K562 (cell line): Measurements from ENCODE around the gene P2RY6. TPM values are rescaled to one million over a fixed set of nuclear protein-coding genes. Genes with fewer than 3 reads are reported as not detected.

ENCODE experiments used
- ATAC-seq: fragments of 200-7000 bp; cut with Tn5 transposase; 3 replicates; pipeline ENCODE4 v1.9.1; 2020; ENCODE audit warnings: moderate library complexity
- BruUV-seq: library from RNA; stranded (reverse); fragments of 400-500 nt; replicated peaks from 2 replicates; lab custom pipeline; 2021; lab: Mats Ljungman, UMichigan
- CTCF ChIA-PET: fragments of 300-600 bp; formaldehyde crosslinking; extraction: SDS; loops from one replicate; lab custom pipeline; 2021; ENCODE audit warnings: low intra/inter-chr PET ratio; lab: Yijun Ruan, JAX
- POLR2A ChIA-PET: fragments of 300-600, 350-650 bp; sonication (Branson Sonifier 250); formaldehyde crosslinking; extraction: SDS; loops from one replicate; lab custom pipeline; 2021; ENCODE audit warnings: antibody characterized with exemption, inconsistent platforms; lab: Yijun Ruan, JAX
- DNase-seq, 4 experiments: peaks; one replicate each; pipeline versions ENCODE4 v3.0.0 to v3.0.0-alpha.2; 2011 to 2018; ENCODE audit warnings: low spot score in 3 of 4, mixed read lengths in 3 of 4; ENCODE audit errors: extremely low read depth in 1 of 4
- FAIRE-seq: peaks from 2 replicates; lab custom pipeline; 2011; peaks lifted over from hg19 to GRCh38; lab: Jason Lieb, UNC
- H2AFZ ChIP-seq: 2 replicates; pipeline ENCODE4 v1.6.0; 2011; ENCODE audit warnings: low read depth, low read length, control low read depth, inconsistent platforms
- H3K27ac ChIP-seq: fragments of 200-600 bp; 3 replicates; pipeline ENCODE4 v1.8.0; 2011; ENCODE audit warnings: low read depth, mild to moderate bottlenecking, control low read depth, inconsistent platforms, low read length, moderate library complexity, mixed read lengths; ENCODE audit errors: extremely low read depth
- H3K27me3 ChIP-seq, 2 experiments: fragments of 300-600 bp in 1 of 2; 2 replicates in 1 of 2; 3 replicates in 1 of 2; pipeline versions ENCODE4 v1.6.0 to v1.8.0; 2011; ENCODE audit warnings: inconsistent platforms in 2 of 2, low read length in 2 of 2, mild to moderate bottlenecking in 1 of 2, mixed read lengths in 1 of 2, moderate library complexity in 1 of 2; ENCODE audit not compliant: control insufficient read depth in 2 of 2, insufficient read depth in 2 of 2
- H3K36me3 ChIP-seq: fragments of 300-600 bp; 3 replicates; pipeline ENCODE4 v1.8.0; 2011; ENCODE audit warnings: mild to moderate bottlenecking, low read length, inconsistent platforms; ENCODE audit not compliant: control insufficient read depth, insufficient read depth
- H3K4me1 ChIP-seq, 2 experiments: fragments of 200-600 bp in 1 of 2; replicated peaks in 1 of 2; 2 replicates in 1 of 2; 3 replicates in 1 of 2; pipeline versions ENCODE4 v1.5.1 to v1.8.0; 2011; ENCODE audit warnings: inconsistent platforms in 2 of 2, low read length in 2 of 2, mild to moderate bottlenecking in 1 of 2, mixed read lengths in 1 of 2, moderate library complexity in 1 of 2; ENCODE audit not compliant: control insufficient read depth in 2 of 2, insufficient read depth in 2 of 2
- H3K4me2 ChIP-seq: 2 replicates; pipeline ENCODE4 v1.6.1; 2011; ENCODE audit warnings: low read length, control low read depth, inconsistent platforms, mixed read lengths; ENCODE audit not compliant: insufficient read depth
- H3K4me3 ChIP-seq: fragments of 200-600 bp; sonication (generic), shearing (Covaris generic); 2 replicates; pipeline ENCODE4 v1.5.1; 2016; ENCODE audit warnings: control low read depth, inconsistent platforms
- H3K79me2 ChIP-seq: fragments of 200-600 bp; 3 replicates; pipeline ENCODE4 v1.8.0; 2011; ENCODE audit warnings: low read length, inconsistent platforms; ENCODE audit not compliant: control insufficient read depth, insufficient read depth
- H3K9ac ChIP-seq, 2 experiments: 2 replicates each; pipeline versions ENCODE4 v1.6.0 to v1.6.1; 2011; ENCODE audit warnings: low read depth in 2 of 2, low read length in 2 of 2, control low read depth in 1 of 2, inconsistent platforms in 1 of 2, mild to moderate bottlenecking in 1 of 2, mixed read lengths in 1 of 2; ENCODE audit not compliant: insufficient read depth in 1 of 2
- H3K9me1 ChIP-seq: one replicate; pipeline ENCODE4 v1.6.0; 2011; ENCODE audit warnings: inconsistent platforms, mild to moderate bottlenecking, low read length, moderate library complexity; ENCODE audit not compliant: control insufficient read depth, insufficient read depth
- H3K9me3 ChIP-seq: replicated peaks from 2 replicates; pipeline ENCODE4 v1.5.1; 2011; ENCODE audit warnings: low read depth, low read length, inconsistent platforms; ENCODE audit not compliant: control insufficient read depth, insufficient read depth
- H4K20me1 ChIP-seq: replicated peaks from 2 replicates; pipeline ENCODE4 v1.6.1; 2011; ENCODE audit warnings: low read length, inconsistent platforms, mixed read lengths; ENCODE audit not compliant: control insufficient read depth, insufficient read depth
- BRD9 ChIP-seq: fragments of 450-650 bp; IDR thresholded peaks from 2 replicates; pipeline ENCODE4 v1.6.1; 2018; ENCODE audit warnings: low read depth; ENCODE audit not compliant: partially characterized antibody
- CBX3 ChIP-seq, 2 experiments: IDR thresholded peaks; 1 replicate in 1 of 2; 2 replicates in 1 of 2; pipeline ENCODE4 v1.6.1; 2012; ENCODE audit warnings: inconsistent platforms in 2 of 2, low read length in 2 of 2, borderline replicate concordance in 1 of 2, control low read depth in 1 of 2
- CHD1 ChIP-seq: fragments of 200-600 bp; sonication (generic); IDR thresholded peaks from one replicate; pipeline ENCODE4 v1.6.1; 2012; ENCODE audit warnings: mild to moderate bottlenecking, moderate library complexity, low read length, inconsistent platforms
- CHD2 ChIP-seq: IDR thresholded peaks from 2 replicates; pipeline ENCODE4 v1.6.1; 2011; ENCODE audit warnings: low read depth, low read length
- EGR1 ChIP-seq: fragments of 450-650 bp; conservative IDR thresholded peaks from 2 replicates; pipeline ENCODE4 v1.6.1; 2017; ENCODE audit warnings: mild to moderate bottlenecking
- MAFK ChIP-seq: IDR thresholded peaks from 2 replicates; pipeline ENCODE4 v1.6.1; 2011; ENCODE audit warnings: low read length, improper control_type of control experiment
- RAD21 ChIP-seq, 2 experiments: fragments of 250-450 bp in 1 of 2; fragments of 450-650 bp in 1 of 2; sonication (Bioruptor Pico) in 1 of 2; formaldehyde crosslinking in 1 of 2; IDR thresholded peaks in 1 of 2; conservative IDR thresholded peaks in 1 of 2; 2 replicates each; pipeline versions ENCODE4 v1.4.0 to v1.8.0; 2020 to 2022; ENCODE audit warnings: mild to moderate bottlenecking in 2 of 2, moderate library complexity in 1 of 2
- SRSF7 ChIP-seq: fragments of 200-400 bp; formaldehyde crosslinking; optimal IDR thresholded peaks from 2 replicates; pipeline ENCODE3; 2017; ENCODE audit warnings: mild to moderate bottlenecking, low read depth, low read length
- ZBTB7A ChIP-seq: IDR thresholded peaks from 2 replicates; pipeline ENCODE4 v1.6.1; 2011; ENCODE audit warnings: low read depth, mild to moderate bottlenecking, low read length, moderate library complexity, borderline replicate concordance; ENCODE audit not compliant: control insufficient read depth
- ZNF224 ChIP-seq: sonication (generic); formaldehyde crosslinking; IDR thresholded peaks from 2 replicates; pipeline ENCODE4 v1.8.0; 2022; ENCODE audit warnings: mild to moderate bottlenecking, missing genetic modification reagents
- ZNF561 ChIP-seq: fragments of 450-650 bp; formaldehyde crosslinking; conservative IDR thresholded peaks from 2 replicates; pipeline ENCODE4 v1.4.0; 2020; ENCODE audit warnings: mild to moderate bottlenecking, moderate library complexity
- WGBS: fragments of 100-300 bp; shearing (Covaris generic); methylation state at CpG from one replicate; pipeline ENCODE4 v1.1.6; 2016; ENCODE audit warnings: low coverage, mixed read lengths; ENCODE audit not compliant: insufficient coverage; ENCODE audit errors: missing lambda C conversion rate; 5-methylcytosine and 5-hydroxymethylcytosine counted together
- in situ Hi-C: fragments of 300-500 bp; cut with MboI; formaldehyde crosslinking; loops from 4 replicates; pipeline ENCODE4 v1.15.0; 2018; ENCODE audit warnings: inconsistent platforms, mixed read lengths
- intact Hi-C: fragments of 100-400 bp; cut with micrococcal nuclease; formaldehyde crosslinking; loops from 2 replicates; pipeline ENCODE4 v1.14.2; 2022
- polyA plus RNA-seq, 8 experiments: library from polyadenylated mRNA; depleted of rRNA in 4 of 8; stranded (reverse) in 5 of 8; unstranded in 3 of 8; fragments of >200 nt; fragmentation: Nextera tagmentation in 2 of 8; fragmentation: Illumina TruSeq in 1 of 8; extraction: Ambion mirVana in 2 of 8; extraction: Trizol in 1 of 8; gene quantifications; 2 replicates each; pipeline versions ENCODE4 v1.2.1 to v1.2.3, GENCODE V29; 2011 to 2014; ENCODE audit warnings: inconsistent platforms in 1 of 8, missing spikeins in 1 of 8
- total RNA-seq, 7 experiments: library from RNA; depleted of rRNA in 6 of 7; stranded (reverse); fragments of >200 nt in 6 of 7; fragmentation: Illumina TruSeq in 2 of 7; extraction: Trizol in 2 of 7; gene quantifications; 2 replicates each; pipeline versions ENCODE4 v1.2.1 to v1.2.3, GENCODE V29; 2011 to 2021; ENCODE audit warnings: low replicate concordance in 1 of 7
- TF ChIP-seq, protein P1 (sequence below): fragments of 450-650 bp; IDR thresholded peaks from 2 replicates; pipeline ENCODE4 v1.6.1; 2016; ENCODE audit warnings: antibody characterized with exemption
- TF ChIP-seq, protein P2 (sequence below): sonication (generic); formaldehyde crosslinking; IDR thresholded peaks from 2 replicates; pipeline ENCODE4 v1.8.1; 2022; ENCODE audit warnings: missing genetic modification reagents
- TF ChIP-seq, protein P3 (sequence below): sonication (generic); formaldehyde crosslinking; IDR thresholded peaks from 2 replicates; pipeline ENCODE4 v1.4.0; 2020; ENCODE audit warnings: mild to moderate bottlenecking, missing genetic modification reagents
- TF ChIP-seq, protein P4 (sequence below): fragments of 250-450 bp; sonication (Bioruptor Pico); IDR thresholded peaks from 2 replicates; pipeline ENCODE4 v1.8.0; 2021; ENCODE audit warnings: moderate library complexity, mild to moderate bottlenecking, inconsistent platforms

Gene P2RY6
- total and polyA plus RNA-seq, 9 of the 15 experiments (the other 6 are each of a cell fraction or from before 2014, with no cell fraction given) = not detected

DNA sequence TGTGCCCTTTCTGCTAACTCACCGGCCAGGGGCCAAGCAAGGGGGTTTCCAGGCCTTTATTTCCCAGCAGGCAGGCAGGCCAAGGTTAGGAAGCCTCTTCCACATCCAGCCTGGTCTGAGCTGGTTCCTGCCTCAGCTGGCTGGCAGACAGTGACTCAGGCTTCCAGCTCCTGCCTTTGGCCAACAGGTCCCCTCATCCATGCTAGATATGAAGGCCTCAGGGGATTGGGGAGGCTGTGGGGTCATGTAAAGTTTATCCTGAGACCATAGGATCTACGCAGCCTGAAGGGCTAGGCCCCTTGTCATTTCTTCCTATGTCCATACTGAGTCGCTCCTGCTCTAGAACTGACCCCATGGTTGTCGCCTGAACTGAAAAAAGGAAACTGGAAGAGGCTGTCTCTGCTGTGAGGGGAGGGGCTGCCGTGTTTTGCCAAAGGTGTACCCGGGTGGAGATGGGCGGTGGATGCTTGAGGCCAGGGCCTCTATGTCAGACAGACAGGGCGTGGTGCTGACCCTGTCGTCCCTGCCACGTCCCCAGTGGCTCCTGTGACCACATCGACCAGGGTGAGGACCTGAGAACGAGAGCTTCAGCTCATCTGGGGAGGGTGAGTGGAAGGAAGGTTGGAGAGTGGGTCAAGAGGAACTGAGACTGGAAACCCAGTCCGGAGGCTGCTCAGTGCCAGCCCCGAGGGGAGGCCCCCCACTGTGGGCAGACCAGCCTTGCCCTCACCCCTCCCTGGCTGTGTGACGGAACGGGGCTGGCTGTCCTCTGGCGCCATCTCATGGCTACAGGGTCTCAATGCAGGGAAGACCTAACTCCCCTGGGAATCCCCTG lies 17.0 kb downstream of the P2RY6 start (continued):
- TF ChIP-seq, protein P1, sequence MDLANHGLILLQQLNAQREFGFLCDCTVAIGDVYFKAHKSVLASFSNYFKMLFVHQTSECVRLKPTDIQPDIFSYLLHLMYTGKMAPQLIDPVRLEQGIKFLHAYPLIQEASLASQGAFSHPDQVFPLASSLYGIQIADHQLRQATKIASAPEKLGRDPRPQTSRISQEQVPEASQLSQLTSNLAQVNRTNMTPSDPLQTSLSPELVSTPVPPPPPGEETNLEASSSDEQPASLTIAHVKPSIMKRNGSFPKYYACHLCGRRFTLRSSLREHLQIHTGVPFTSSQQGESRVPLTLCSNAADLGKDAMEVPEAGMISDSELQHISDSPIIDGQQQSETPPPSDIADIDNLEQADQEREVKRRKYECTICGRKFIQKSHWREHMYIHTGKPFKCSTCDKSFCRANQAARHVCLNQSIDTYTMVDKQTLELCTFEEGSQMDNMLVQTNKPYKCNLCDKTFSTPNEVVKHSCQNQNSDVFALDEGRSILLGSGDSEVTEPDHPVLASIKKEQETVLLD = no peak; the same call in 1 of the 2 replicates
- peak in 1 of 2 experiments; percentile 13; a peak in 1 of 3 replicates for TF ChIP-seq CBX3 (IDR thresholded peaks at IDR 0.05; ENCODE audit: borderline replicate concordance in 1 of 2, low read length in 2 of 2)
- TF ChIP-seq ZNF561 = no peak
- TF ChIP-seq RAD21 (CRISPR knock-in tag; conservative IDR thresholded peaks at IDR 0.05 in 1 of 2, IDR thresholded peaks at IDR 0.05 in 1 of 2) = peak; percentile 79 to 90

DNA sequence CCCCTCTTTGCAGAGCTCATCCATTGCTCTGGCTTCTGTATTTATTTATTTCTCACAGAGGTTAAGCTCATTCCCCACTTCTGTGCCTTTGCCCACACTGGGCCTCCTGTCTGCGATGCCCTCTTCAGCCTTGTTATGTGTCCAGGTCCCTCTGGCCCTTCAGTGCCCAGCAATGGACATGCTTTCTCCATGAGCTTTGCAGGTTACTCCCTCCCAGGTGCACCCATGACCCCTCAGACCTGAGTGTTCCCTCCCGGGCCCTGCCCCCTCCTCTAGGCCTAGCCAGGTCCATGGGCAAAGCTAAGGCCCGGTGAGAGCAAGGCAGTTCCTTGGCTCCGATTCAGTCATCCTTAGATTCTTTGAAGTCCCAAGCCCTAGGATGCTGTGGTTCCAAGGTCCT lies 18.4 kb downstream of the P2RY6 start:
- no TSS peak for BruUV-seq
- Histone ChIP-seq H3K79me2 (no peaks in the 10 kb centered on the region), H3K4me1 (peaks cover 19 to 20% of the 10 kb centered on the region in 2 experiments; a peak in 4 of 5 replicates), H3K9me1 (peaks cover 5% of the 10 kb centered on the region), H3K27me3 (peaks cover 0 to 4% of the 10 kb centered on the region in 2 experiments; a peak in 1 of 5 replicates), H3K4me2 (no peak overlapping the region), H4K20me1 (peaks cover 6% of the 10 kb centered on the region; the same call in 1 of the 2 replicates), H3K9me3 (no peaks in the 10 kb centered on the region), H3K27ac (no peak overlapping the region), H3K9ac (no peak overlapping the region), H3K4me3 (no peak overlapping the region), H3K36me3 (no peaks in the 10 kb centered on the region), H2AFZ (no peak overlapping the region)
- in situ Hi-C loops = loop anchor here (5.0 kb wide), 2 partner anchors 47 to 103 kb away; no protein-coding TSS in a partner anchor
- WGBS = 10% methylated on average over 4 of the region's 4 CpGs
- ChIA-PET POLR2A (interaction anchor here (1.0 kb wide), 1 partner anchor 112 kb away, joined by 3 read pairs; no protein-coding TSS in a partner anchor), CTCF (interaction anchor here (2.0 to 2.4 kb wide), 2 partner anchors 459 to 606 kb away, joined by 8 to 9 read pairs; no protein-coding TSS in a partner anchor)
- intact Hi-C loops = no loop called here
- no peak for ATAC-seq
- no peak for DNase-seq
- FAIRE-seq = no peak
- TF ChIP-seq SRSF7 (no peak), ZNF224 (no peak), CHD1 (no peak), EGR1 (no peak), MAFK (no peak), ZBTB7A (no peak), CHD2 (no peak), BRD9 (no peak)
- TF ChIP-seq, protein P2, sequence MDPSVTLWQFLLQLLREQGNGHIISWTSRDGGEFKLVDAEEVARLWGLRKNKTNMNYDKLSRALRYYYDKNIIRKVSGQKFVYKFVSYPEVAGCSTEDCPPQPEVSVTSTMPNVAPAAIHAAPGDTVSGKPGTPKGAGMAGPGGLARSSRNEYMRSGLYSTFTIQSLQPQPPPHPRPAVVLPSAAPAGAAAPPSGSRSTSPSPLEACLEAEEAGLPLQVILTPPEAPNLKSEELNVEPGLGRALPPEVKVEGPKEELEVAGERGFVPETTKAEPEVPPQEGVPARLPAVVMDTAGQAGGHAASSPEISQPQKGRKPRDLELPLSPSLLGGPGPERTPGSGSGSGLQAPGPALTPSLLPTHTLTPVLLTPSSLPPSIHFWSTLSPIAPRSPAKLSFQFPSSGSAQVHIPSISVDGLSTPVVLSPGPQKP (CRISPR knock-in tag) = no peak
- TF ChIP-seq, protein P3, sequence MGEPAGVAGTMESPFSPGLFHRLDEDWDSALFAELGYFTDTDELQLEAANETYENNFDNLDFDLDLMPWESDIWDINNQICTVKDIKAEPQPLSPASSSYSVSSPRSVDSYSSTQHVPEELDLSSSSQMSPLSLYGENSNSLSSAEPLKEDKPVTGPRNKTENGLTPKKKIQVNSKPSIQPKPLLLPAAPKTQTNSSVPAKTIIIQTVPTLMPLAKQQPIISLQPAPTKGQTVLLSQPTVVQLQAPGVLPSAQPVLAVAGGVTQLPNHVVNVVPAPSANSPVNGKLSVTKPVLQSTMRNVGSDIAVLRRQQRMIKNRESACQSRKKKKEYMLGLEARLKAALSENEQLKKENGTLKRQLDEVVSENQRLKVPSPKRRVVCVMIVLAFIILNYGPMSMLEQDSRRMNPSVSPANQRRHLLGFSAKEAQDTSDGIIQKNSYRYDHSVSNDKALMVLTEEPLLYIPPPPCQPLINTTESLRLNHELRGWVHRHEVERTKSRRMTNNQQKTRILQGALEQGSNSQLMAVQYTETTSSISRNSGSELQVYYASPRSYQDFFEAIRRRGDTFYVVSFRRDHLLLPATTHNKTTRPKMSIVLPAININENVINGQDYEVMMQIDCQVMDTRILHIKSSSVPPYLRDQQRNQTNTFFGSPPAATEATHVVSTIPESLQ (CRISPR knock-in tag) = no peak
- TF ChIP-seq, protein P4, sequence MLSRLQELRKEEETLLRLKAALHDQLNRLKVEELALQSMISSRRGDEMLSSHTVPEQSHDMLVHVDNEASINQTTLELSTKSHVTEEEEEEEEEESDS = no peak
